AG10803 (cell line): ENCODE results near the gene NPFFR1.

Experiments
- DNase-seq: peaks from one replicate; pipeline ENCODE4 v3.0.0; 2010; ENCODE audit warnings: low read depth
- H3K4me3 ChIP-seq: 2 replicates; pipeline ENCODE4 v1.5.1; 2011; ENCODE audit warnings: mild to moderate bottlenecking, low read length, control low read depth
- CTCF ChIP-seq: conservative IDR thresholded peaks from 2 replicates; pipeline ENCODE4 v1.5.1; 2011; ENCODE audit warnings: mild to moderate bottlenecking, low read length, control low read depth, inconsistent platforms

NPFFR1 gene

GRCh38 chr10:70328018-70328417, 44.2 kb upstream of the NPFFR1 start:
- no peak overlapping the region for H3K4me3 ChIP-seq
- DNase-seq = no peak
- no peak for TF ChIP-seq CTCF

GRCh38 chr10:70324951-70325781, 41.4 kb upstream of the NPFFR1 start:
- DNase-seq = no peak
- H3K4me3 ChIP-seq = no peak overlapping the region
- TF ChIP-seq CTCF = no peak

GRCh38 chr10:70324339-70324861, 40.6 kb upstream of the NPFFR1 start:
- no peak overlapping the region for H3K4me3 ChIP-seq
- DNase-seq = no peak
- TF ChIP-seq CTCF = no peak

GRCh38 chr10:70323697-70324338, 40.0 kb upstream of the NPFFR1 start:
- TF ChIP-seq CTCF = no peak
- DNase-seq = no peak
- H3K4me3 ChIP-seq = no peak overlapping the region

GRCh38 chr10:70323138-70323696, 39.4 kb upstream of the NPFFR1 start:
- TF ChIP-seq CTCF = no peak
- H3K4me3 ChIP-seq = no peak overlapping the region
- no peak for DNase-seq

GRCh38 chr10:70321897-70322890, 38.4 kb upstream of the NPFFR1 start:
- no peak for TF ChIP-seq CTCF
- DNase-seq = no peak
- no peak overlapping the region for H3K4me3 ChIP-seq
